Thyroid gland (tissue), 4 donors: ENCODE results near the gene TAGAP.

Experiments
- POLR2A ChIP-seq, 2 donors: fragments of 450-650 bp; IDR thresholded peaks; one replicate each; pipeline ENCODE4 v1.6.1; 2017; ENCODE audit warnings: antibody characterized with exemption in 2 of 2, mild to moderate bottlenecking in 2 of 2, moderate library complexity in 1 of 2
- TF ChIP-seq, protein P1 (sequence below), 6 experiments: fragments of 200-600 bp in 3 of 6; fragments of 450-650 bp in 3 of 6; sonication (generic) in 3 of 6; IDR thresholded peaks; one replicate each; pipeline ENCODE4 v1.5.1; 2016 to 2019; ENCODE audit warnings: antibody characterized with exemption in 6 of 6, mild to moderate bottlenecking in 2 of 6, inconsistent platforms in 1 of 6, moderate library complexity in 1 of 6

- TF ChIP-seq POLR2A (IDR thresholded peaks at IDR 0.05), result no peak
- TF ChIP-seq, protein P1, sequence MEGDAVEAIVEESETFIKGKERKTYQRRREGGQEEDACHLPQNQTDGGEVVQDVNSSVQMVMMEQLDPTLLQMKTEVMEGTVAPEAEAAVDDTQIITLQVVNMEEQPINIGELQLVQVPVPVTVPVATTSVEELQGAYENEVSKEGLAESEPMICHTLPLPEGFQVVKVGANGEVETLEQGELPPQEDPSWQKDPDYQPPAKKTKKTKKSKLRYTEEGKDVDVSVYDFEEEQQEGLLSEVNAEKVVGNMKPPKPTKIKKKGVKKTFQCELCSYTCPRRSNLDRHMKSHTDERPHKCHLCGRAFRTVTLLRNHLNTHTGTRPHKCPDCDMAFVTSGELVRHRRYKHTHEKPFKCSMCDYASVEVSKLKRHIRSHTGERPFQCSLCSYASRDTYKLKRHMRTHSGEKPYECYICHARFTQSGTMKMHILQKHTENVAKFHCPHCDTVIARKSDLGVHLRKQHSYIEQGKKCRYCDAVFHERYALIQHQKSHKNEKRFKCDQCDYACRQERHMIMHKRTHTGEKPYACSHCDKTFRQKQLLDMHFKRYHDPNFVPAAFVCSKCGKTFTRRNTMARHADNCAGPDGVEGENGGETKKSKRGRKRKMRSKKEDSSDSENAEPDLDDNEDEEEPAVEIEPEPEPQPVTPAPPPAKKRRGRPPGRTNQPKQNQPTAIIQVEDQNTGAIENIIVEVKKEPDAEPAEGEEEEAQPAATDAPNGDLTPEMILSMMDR (IDR thresholded peaks at IDR 0.05), result no peak
Measured at GRCh38 chr6:159037756-159038290, 7.0 kb downstream of the TAGAP start.
